Esophagus mucosa (tissue), 1 donor: ENCODE results near the gene ECI1. TPM values are rescaled to one million over a fixed set of nuclear protein-coding genes. Genes with fewer than 3 reads are reported as not detected.
"Not testable (repeated sequence)": the region's sequence is repeated elsewhere in the genome, so short reads cannot be mapped to it uniquely, and the experiment has no call there.

Source experiments
- ATAC-seq: fragments of 200-7000 bp; cut with Tn5 transposase; one replicate; pipeline ENCODE4 v1.9.1; 2020
- total RNA-seq: library from RNA; stranded (reverse); gene quantifications from one replicate; pipeline ENCODE4 v1.2.4, GENCODE V29; 2023
- donor health status: DM: yes; HTN: yes; CAD: no.

The ECI1 gene
- total RNA-seq, 1 donor from 2014 or later = 65.8 TPM

DNA sequence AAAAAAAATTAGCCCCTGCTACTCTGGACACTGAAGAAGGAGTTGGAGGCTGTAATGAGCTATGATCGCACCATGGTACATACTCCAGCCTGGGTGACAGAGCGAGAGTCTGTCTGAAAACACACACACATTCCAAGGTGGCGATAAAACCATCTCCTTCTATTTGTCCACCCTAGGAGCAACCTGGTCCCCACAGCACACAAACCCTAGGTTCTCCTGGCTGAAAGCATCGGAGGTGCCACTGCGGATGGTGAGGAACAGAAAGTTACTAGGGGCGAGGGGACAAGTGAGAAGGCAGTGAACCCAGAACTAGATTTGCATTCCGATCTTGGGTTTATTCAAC lies 1.4 kb upstream of the ECI1 start:
- ATAC-seq = no peak

DNA sequence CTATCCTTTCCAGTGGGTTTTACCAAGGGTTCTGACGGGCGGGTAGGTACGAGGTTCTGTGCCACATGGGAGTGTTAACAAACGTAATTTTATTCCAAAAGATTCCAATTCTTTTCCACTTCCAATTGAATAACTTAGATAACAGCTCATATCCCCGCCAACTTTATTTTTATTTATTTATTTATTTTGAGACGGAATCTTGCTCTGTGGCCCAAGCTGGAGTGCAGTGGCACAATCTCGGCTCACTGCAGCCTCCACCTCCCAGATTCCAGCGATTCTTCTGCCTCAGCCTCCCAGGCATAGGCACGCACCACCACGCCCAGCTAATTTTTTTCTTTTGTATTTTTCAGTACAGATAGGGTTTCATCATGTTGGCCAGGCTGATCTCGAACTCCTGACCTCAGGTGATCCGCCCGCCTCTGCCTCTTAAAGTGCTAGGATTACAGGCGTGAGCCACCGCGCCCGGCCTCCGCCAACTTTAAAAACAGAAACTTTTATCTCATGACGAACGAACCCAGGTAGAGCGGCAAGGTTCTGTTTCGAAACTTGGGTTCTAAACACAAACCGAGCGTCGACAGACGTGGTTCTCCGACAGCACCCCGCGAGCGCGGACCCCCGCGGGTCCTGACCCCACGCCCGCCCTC lies 613 bp downstream of the ECI1 start:
- ATAC-seq = peak; percentile 17

DNA sequence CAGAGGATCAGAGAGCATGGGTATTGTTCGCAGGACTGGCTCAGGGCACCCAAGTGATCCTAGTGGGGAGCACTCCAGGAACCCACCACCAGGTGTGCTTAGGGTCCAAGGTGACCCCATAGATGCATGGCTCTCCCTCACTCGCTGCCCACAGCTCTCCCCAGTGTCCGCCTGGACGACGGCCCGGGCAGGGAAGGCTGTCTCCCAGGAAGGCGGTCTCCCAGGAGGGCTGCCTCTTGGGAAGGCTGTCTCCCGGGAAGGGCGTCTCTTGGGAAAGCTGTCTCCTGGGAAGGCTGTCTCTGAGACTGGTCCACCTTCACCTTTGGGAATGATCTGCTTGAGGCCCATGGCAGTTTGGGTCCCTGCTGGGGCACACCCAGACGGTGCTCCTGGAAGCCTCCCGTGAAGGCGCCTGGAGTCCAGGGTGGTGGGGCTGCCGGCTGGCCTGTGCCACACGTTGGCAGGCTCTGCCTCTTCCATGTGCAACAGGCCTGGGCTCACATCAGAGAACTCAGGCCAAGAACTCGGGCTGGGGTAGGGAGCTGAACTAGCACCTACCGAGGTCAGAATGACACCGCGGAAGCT lies 5.0 kb downstream of the ECI1 start:
- no peak for ATAC-seq

GRCh38 chr16:2244926-2245795 lies 6.2 kb downstream of the ECI1 start:
- peak; percentile 46 for ATAC-seq

DNA sequence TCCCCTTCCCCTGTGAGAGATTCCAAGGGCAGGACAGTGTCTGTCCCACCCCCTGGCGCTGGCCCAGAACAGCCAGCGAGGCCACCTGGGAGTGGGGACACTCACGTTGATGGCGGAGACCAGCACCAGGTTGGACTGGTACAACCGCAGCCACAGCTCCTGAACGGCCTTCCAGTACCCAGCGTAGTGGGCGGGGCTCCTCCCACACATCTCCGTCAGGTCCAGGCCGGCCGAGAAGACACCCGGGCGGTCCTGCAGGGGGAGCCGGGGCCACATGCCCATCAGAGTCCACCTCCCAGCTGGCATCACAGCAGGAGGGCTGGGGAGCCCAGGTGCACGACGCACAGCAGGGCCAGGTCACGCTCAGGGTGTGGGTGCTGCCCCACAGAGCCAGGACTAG lies 7.1 kb downstream of the ECI1 start:
- peak; percentile 31 for ATAC-seq

GRCh38 chr16:2243781-2244180 lies 7.6 kb downstream of the ECI1 start:
- ATAC-seq = peak; percentile 5

GRCh38 chr16:2243031-2243528 lies 8.3 kb downstream of the ECI1 start:
- no peak for ATAC-seq

DNA sequence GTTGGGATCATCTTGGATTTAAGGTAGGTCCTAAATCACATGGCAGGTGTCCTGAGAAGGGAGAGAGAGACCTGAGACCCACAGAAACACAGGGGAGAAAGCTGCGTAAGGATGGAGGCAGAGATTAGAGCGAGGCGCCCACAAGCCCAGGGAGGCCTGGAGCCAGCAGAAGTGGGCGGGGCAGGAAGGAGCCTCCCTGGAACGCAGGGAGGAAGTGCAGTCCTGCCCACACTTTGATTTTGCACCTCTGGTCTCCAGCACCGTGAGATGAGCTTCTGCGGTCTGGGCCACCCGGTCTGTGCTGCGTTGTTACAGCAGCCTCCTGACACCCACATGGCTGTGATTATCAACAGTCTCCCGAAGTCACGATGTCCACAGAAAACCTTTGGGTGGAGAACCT lies 8.8 kb downstream of the ECI1 start:
- ATAC-seq = no peak

- ATAC-seq = not testable (repeated sequence)
Measured at GRCh38 chr16:2240331-2240730, 11.1 kb downstream of the ECI1 start.

DNA sequence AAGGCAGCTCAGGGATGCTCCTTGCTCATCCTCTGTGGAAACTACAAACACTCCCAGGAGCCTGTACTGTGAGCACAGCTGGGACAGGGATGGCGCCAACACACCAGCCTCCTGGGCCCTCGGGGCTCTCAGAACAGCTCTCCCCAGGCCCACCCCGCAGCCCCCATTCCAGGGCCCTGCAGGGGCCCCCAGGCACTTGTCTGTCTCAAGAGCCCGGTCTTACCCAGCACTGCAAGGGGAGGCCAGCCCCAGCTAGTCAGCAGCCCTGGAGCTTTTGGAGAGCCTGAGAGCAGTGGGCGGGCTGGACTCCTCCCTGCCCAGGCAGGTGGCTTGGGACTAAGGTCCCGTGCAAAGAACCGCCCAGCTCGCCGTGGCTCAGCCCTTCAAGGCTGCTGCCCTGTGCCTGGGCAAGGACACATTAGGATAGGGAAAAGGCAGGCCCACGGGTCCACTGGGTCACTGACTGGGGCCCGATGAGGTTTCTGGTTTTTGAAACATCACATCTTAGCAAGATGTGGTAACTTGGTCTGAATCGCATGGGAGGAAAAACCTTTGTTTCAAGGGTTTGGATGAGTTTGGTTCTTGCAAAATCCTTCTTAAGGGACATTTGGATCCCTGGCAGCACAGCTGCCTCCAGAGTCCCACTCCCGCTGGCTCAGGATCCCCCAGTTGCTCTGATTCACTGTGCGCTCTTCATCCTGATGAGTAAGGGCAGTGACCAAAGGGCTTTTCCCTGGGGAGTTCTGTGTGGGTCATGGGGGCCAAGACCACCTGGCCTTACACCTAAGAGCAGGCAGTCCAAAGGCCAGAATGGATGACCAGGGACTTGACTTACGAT lies 12.3 kb downstream of the ECI1 start:
- peak; percentile 32 for ATAC-seq

- peak; percentile 17 for ATAC-seq
Measured at GRCh38 chr16:2238150-2238837, 13.1 kb downstream of the ECI1 start.

DNA sequence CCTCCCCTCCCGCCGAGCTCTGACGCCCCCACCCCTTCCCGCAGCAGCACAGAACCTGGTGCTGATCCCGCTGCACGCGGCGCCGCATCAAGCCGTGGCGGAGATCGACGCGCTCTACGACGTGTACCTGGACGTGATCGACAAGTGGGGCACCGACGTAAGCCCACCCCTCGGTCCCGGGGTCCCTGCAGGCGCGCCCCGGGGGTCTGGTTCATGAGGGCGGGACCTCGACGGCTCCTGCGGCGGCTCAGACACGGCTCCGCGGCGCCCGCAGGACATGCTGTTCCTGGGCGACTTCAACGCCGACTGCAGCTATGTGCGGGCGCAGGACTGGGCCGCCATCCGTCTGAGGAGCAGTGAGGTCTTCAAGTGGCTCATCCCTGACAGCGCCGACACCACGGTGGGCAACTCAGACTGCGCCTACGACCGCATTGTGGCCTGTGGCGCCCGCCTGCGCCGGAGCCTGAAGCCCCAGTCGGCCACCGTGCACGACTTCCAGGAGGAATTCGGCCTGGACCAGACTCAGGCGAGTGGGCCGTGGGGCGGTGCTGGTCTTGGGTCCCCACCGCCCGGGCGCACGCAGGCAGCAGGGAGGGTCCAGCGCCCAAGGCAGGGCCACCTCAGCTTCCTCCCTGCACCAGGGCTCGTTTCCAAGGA lies 13.8 kb downstream of the ECI1 start:
- ATAC-seq = peak; percentile 7

DNA sequence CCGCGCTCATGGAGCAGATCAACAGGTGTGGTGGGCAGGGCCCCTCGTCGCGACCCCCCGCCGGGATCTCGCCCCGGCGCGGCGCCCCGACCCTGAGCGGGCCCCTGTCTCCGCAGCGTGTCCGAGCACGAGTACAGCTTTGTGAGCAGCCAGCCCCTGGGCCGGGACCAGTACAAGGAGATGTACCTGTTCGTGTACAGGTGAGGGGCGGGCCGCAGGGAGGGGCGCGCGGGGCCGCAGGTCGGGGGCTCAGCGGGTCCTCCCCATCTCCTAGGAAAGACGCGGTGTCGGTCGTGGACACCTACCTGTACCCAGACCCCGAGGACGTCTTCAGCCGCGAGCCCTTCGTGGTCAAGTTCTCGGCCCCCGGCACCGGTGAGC lies 14.3 kb downstream of the ECI1 start:
- peak; percentile 3 for ATAC-seq

- ATAC-seq = peak; percentile 18
Measured at GRCh38 chr16:2236337-2237101, 14.9 kb downstream of the ECI1 start, which contains the start of gene DNASE1L2. Gene DNASE1L2, plus strand, starts transcription at chr16:2236444. Its CDS starts 373 bp downstream, at chr16:2236817.

GRCh38 chr16:2235695-2236336 lies 15.6 kb downstream of the ECI1 start:
- no peak for ATAC-seq

DNA sequence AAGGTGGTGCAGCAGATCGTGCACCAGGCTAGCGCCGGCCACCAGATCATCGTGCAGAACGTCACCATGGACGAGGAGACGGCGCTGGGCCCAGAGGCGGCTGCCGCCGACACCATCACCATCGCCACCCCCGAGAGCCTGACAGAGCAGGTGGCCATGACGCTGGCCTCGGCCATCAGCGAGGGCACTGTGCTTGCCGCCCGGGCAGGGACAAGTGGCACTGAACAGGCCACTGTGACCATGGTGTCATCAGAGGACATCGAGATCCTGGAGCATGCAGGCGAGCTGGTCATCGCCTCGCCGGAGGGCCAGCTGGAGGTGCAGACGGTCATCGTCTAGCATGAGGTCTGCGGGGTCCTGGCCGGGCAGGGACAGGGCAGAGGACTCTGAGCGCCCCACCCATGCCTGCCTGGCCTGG lies 16.1 kb downstream of the ECI1 start:
- ATAC-seq = no peak

DNA sequence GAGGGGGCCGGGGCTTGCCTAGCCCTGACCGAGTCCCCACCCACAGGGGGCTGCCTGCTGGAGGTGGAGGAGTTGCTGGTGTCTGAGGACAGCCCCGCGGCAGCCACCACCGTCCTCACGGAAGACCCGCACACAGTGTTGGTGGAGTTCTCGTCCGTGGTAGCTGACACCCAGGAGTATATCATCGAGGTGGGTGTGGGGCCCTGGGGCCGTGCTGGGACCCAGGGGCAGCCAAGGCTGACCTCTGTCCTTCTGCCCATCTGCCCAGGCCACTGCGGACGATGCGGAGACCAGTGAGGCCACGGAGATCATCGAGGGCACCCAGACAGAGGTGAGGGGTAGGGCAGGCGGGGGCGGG lies 16.6 kb downstream of the ECI1 start:
- ATAC-seq = no peak

DNA sequence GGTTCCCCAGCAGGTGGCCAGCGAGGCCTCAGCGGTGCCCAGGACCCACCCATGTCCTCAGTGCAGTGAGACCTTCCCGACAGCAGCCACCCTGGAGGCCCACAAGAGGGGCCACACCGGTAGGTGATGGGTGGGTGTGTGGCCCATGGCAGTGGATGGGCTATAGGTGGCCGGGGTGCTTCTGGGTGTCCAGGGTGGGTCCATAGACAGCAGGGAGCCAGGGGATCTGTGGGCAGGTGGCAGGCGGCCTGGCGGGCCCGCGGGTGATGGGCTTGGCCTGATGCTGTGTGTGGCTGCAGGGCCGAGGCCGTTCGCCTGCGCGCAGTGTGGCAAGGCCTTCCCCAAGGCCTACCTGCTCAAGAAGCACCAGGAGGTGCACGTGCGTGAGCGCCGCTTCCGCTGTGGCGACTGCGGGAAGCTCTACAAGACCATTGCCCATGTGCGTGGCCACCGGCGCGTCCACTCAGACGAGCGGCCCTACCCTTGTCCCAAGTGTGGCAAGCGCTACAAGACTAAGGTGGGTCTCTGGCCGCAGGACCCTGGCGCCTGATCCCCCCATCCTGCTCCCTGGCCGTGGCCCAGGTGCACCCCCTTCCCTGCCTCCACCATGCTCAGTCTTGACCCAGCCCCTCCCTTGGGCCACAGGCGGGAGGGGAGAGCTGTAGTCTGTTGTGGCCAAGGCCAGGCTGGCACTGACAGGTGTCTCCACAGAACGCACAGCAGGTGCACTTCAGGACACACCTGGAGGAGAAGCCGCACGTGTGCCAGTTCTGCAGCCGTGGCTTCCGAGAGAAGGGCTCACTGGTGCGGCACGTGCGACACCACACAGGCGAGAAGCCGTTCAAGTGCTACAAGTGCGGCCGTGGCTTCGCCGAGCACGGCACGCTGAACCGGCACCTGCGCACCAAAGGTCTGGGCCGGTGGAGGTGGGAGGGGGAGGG lies 17.2 kb downstream of the ECI1 start:
- ATAC-seq = no peak
